LNCAP (cell line): ENCODE measurements around the gene CLEC1B.

ENCODE experiments used
- CTCF ChIP-seq: fragments of 450-650 bp; IDR thresholded peaks from 2 replicates; pipeline ENCODE4 v1.5.1; 2017; ENCODE audit warnings: mild to moderate bottlenecking

Gene CLEC1B

GRCh38 chr12:9947674-9948073 is 51.2 kb downstream of the CLEC1B start:
- no peak for TF ChIP-seq CTCF

- TF ChIP-seq CTCF, result no peak
Measured at GRCh38 chr12:9944391-9944790, 54.5 kb downstream of the CLEC1B start.

- no peak for TF ChIP-seq CTCF
Measured at GRCh38 chr12:9943240-9943639, 55.7 kb downstream of the CLEC1B start.
